EH (cell line): Measurements from ENCODE around the gene VEGFA.

Experiments
- DNase-seq: peaks from one replicate; pipeline ENCODE4 v3.0.0-alpha.2; 2015; ENCODE audit warnings: low read depth

The VEGFA gene

DNA sequence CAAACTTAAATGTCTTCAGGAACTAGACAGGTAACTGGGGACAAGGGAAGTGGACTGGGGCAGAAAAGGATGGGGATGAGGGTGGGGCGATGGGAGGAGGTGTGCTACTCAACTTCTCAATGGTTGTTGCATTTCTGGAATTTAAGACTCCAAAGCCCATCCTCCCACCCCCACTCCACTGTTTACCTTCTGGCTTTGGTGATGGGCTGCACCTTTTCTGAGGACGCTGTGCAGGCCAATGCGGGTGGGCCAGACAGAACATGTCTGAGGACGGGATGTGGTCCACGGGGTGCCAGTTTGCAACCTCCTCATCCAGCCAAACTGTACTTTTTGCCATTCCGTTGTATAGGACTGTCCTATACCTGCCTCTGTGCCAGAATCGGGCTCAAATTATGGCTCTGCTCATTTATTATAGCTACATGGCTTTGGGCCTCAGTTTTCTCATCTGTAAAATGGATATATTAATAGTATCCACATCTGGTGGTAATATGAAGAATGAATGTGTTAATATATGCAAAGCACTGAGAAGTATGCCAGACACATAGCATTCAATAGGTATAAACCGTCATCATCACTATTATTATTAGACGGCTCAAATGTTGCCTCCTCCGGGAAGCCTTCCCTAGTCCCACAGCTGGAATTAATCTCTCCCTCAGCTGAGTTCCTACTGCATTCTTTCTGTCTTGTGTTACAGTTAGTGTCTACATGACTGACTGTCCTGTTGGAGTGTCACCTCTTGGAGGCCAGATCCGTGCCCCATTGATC is 31.0 kb upstream of the VEGFA start:
- no peak for DNase-seq

- DNase-seq = no peak
Measured at GRCh38 chr6:43739642-43740091, 30.3 kb upstream of the VEGFA start.

GRCh38 chr6:43740321-43740960 is 29.6 kb upstream of the VEGFA start:
- DNase-seq = no peak

- no peak for DNase-seq
Measured at GRCh38 chr6:43740961-43741764, 28.8 kb upstream of the VEGFA start.

- no peak for DNase-seq
Measured at GRCh38 chr6:43741829-43742228, 28.2 kb upstream of the VEGFA start.

- no peak for DNase-seq
Measured at GRCh38 chr6:43742285-43742684, 27.7 kb upstream of the VEGFA start.

DNA sequence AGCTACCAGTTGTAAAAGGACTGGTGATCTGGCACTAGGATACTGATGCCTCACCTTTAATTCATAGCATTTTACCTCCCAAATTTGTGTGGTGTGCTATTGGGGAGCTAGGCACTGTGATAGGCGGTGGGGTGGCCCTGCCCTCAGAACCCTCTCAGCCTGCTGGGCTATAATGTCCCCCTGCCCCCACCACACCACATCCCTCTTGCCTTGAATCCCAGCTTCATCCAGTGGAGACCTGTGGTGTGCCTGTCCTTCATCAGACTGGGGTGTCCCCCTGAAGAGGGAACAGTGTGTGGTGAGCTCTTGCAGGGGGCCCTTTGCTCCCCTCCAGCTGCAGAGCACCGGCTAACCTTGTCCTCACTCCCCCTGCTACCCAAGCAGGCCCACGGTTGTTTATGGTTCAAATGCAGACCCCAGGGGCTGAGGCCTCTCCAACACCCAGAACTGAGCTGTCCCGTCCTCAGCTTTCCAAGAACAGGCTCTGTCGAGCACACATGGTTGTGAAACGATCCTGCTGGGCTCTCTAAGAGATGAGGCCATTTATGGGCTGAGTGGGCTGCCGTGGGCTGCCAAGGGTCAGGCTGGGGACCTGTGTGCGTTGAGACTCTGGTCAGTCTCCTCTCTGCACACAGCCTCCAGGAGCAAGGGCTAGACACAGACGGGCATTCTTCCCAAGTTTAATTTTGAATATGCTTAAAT is 26.9 kb upstream of the VEGFA start:
- DNase-seq = no peak

DNA sequence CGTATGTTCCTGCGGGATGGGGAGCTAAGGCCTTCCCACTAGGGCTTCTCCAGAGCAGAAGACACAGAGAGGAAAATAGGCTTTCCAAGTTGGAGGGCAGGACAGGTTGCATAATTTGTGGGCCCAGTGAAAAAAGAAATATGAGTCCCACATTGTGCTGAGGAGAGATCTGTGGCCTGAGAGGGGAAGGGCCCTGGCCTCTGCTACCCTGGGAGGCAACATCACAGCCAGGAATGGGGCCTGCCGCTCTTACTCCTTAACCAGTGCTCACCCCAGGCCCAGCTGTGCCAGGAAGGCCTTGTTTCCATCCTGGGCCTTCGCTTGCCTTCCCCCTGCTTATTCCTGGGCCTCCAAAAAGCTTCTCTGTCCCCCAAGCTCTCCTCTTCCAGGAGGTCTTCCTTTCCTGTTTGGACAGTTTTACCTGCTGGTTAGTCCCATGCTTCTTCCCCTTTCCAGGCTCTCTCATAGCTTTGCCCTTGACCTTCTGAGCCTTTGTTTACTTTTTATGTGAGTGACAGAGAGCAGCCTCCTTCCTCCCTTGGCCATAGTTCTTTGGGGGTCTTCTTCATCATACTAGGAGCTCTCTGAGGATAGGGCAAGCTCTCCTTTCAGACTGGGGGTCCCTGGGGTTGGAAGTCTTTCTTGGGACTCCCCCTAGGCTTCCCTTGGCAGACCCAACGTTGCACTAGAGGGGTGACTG is 26.2 kb upstream of the VEGFA start:
- no peak for DNase-seq

- DNase-seq = no peak
Measured at GRCh38 chr6:43744491-43744890, 25.5 kb upstream of the VEGFA start.

DNA sequence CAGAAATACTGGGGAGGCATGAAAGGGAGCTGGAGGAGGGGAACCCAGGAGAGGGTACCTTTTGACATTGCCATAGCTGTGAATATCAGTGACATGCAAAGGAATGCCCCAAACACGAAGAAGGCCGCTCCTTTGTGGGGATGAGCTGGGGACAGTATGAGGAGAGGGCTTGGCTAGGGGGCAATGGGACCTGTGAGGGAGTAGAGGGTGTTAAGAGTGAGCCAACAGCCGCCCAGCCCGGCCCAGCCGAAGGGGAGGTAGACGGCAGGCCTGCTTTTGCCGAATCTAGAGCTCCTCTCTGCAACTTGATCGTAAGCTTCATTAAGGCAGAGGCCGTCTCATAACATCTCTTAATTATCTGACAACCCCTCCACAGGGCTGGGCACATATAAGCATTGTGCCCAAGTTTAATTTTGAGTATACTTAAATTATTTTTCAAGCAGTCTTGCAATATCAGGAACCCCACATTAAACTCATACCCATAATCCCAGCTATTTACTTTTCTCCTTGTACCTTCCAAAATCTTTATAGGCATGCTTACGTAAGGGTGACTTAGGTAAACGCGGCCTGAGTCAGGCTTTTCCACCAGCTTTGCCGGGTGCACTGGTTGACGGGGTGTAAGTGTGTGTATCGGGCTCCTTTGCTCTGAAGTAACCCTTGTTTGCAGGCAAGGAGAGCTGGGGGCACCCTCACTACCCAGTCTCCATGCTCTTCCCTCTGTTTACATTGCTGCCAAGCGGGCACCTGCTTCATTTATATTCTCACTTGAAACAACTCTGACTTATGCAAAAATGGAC is 24.9 kb upstream of the VEGFA start:
- no peak for DNase-seq

GRCh38 chr6:43746071-43746470 is 23.9 kb upstream of the VEGFA start:
- DNase-seq = no peak

DNA sequence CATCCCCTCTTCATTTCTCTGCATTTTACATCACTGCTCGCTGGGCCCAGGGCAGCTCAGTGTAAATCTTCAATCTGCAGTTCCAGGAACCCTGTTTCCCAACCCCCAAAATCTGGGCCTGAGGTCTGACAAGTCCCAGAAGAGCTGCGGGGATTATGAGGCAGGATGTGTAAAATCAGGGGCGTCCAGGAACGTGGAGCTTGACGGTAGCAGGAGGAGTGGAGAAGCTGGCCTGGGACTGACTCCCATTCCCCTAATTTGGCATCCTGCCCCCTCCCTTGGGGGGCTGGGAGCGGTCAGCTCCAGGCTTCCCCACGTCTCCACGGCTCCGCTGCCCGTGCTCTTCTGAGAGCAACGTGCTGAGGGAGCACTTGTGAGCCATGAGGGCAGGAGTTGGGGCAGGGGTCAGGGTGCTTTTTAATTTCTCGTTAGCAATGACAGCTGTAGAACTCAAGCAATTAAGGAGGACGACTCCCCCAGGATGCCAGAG is 23.4 kb upstream of the VEGFA start:
- DNase-seq = no peak

DNA sequence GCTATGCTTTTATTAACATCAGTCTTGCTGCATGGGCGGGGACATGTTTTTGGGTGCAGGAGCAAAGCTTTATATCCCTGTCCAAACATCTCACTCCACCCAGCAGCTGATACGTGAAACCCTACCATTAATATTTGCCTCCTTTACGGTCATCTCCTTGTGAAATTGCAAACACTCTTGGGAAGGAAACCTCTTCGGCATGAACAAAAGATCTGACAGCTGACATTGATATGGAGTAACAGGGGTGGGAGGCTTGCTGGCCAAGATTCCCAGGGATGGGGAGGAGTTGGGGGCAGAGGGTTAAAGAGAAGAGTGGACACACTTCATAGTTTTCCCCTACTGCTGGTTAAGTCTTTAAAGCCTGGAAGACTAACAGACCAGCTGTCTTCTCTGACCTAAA is 22.2 kb upstream of the VEGFA start:
- DNase-seq = no peak

GRCh38 chr6:43748765-43749164 is 21.2 kb upstream of the VEGFA start:
- no peak for DNase-seq

GRCh38 chr6:43749461-43749860 is 20.6 kb upstream of the VEGFA start:
- DNase-seq = no peak

- DNase-seq = no peak
Measured at GRCh38 chr6:43750622-43751021, 19.4 kb upstream of the VEGFA start.

GRCh38 chr6:43753570-43754183 is 16.3 kb upstream of the VEGFA start:
- no peak for DNase-seq

DNA sequence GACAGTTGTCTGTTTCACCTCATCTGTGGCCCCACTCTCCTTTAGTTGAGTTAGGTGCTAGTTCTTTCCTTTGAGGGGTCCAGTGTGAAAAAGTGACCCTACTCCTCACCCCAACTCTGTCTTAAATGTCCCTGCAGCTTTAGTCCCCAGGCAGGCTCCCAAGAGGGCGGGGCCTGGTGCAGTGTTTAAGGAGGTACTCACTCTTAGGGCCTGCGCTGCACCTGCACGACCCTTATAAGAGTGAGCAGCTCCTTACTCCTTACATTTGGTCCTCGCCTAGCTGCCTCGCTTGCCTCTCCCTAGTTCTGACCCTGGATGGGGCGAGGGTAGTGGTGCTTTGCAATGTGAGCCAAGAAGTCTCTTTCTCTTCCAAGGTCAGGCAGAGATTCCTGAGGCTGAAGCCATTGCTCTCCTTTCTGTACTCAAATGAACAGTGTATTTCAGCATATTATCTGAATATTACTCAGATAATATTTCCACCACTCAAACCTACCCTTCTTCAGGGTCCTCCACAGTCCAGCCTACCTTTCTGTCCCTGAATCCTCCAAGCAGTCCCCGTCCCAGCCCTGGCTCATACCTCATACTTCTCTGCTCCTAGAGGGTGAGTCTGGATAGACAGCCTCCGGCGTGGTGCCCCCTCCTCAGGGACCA is 11.9 kb upstream of the VEGFA start:
- no peak for DNase-seq

DNA sequence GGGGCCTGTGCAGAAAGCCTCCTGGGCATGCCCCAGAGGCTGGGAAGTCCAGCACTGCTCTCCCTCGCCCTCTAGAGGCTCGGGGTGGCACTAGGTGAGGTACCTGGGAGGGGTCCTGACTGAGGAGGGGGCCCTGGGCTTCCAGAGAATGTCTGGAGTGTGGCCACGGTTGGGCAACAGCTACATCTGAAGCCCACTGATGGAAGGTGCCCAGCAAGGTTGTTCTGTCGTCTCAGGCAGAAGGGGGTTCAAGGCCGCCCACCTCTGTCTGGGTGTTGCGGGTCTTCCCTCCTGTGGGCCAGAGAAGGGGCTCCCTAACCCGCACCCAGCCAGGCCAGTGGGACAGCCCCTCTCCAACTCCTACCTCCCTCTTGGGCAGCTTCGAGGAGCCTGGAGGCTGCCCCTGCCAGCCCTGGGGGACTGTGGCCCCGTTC is 11.4 kb upstream of the VEGFA start:
- DNase-seq = no peak
